Ovary (tissue), 9 donors: ENCODE measurements around the gene PXN. TPM values are rescaled to one million over a fixed set of nuclear protein-coding genes. Genes with fewer than 3 reads are reported as not detected.

ENCODE experiments used
- DNase-seq, 5 donors: peaks; one replicate each; pipeline ENCODE4 v3.0.0-alpha.2; 2019 to 2020
- H3K27ac ChIP-seq, 2 donors: fragments of 200-600 bp; one replicate each; pipeline versions ENCODE4 v1.5.1 to v1.8.0; 2019 to 2022
- H3K27me3 ChIP-seq: fragments of 200-600 bp; one replicate; pipeline ENCODE4 v1.8.0; 2022
- H3K36me3 ChIP-seq: fragments of 200-600 bp; sonication (generic); one replicate; pipeline ENCODE4 v1.5.1; 2019
- H3K4me1 ChIP-seq: one replicate; pipeline ENCODE4 v1.8.1; 2013; ENCODE audit warnings: mild to moderate bottlenecking, moderate library complexity; ENCODE audit not compliant: insufficient read depth
- H3K4me3 ChIP-seq: fragments of 200-600 bp; sonication (generic); one replicate; pipeline ENCODE4 v1.5.1; 2017
- H3K9me3 ChIP-seq, 2 donors: fragments of 200-600 bp in 1 of 2; sonication (generic) in 1 of 2; one replicate each; pipeline versions ENCODE4 v1.5.1 to v1.8.1; 2013 to 2019; ENCODE audit warnings: mild to moderate bottlenecking in 1 of 2, moderate library complexity in 1 of 2
- CTCF ChIP-seq, 3 donors: fragments of 450-650 bp in 2 of 3; fragments of 200-600 bp in 1 of 3; IDR thresholded peaks; one replicate each; pipeline versions ENCODE4 v1.5.1 to v1.8.0; 2016 to 2022; ENCODE audit warnings: antibody characterized with exemption in 3 of 3, mild to moderate bottlenecking in 1 of 3
- EP300 ChIP-seq: sonication (generic); formaldehyde crosslinking; IDR thresholded peaks from one replicate; pipeline ENCODE4 v1.6.1; 2017; ENCODE audit warnings: antibody characterized with exemption
- POLR2A ChIP-seq: fragments of 450-650 bp; IDR thresholded peaks from one replicate; pipeline ENCODE4 v1.6.1; 2017; ENCODE audit warnings: antibody characterized with exemption, mild to moderate bottlenecking, moderate library complexity
- WGBS, 3 donors: extraction: QIAGEN DNeasy Blood & Tissue Kit in 1 of 3; methylation state at CpG; one replicate each; pipeline versions ENCODE4 v1.1.5 to v1.1.7; 2013 to 2017; 5-methylcytosine and 5-hydroxymethylcytosine counted together
- intact Hi-C, 4 donors: fragments of 100-400 bp; cut with DNase I; formaldehyde crosslinking; loops; one replicate each; pipeline versions ENCODE4 v1.11.0 to v1.15.1; 2022 to 2023
- polyA plus RNA-seq, 2 donors: library from polyadenylated mRNA; stranded (reverse); fragments of 200-250 nt in 1 of 2; fragments of 350-450 nt in 1 of 2; fragmentation: Illumina TruSeq in 1 of 2; extraction: RNeasy Lipid Tissue Mini Kit (QIAGEN cat#74804) in 1 of 2; gene quantifications; one replicate each; pipeline ENCODE4 v1.2.3, GENCODE V29; 2013 to 2014
- total RNA-seq, 7 donors: library from RNA; depleted of rRNA in 2 of 7; stranded (reverse); fragments of >200 nt in 2 of 7; fragmentation: NEBNext Ultra II Directional in 3 of 7; extraction: Animal tissue kit (Norgen Biotek cat#: 25700) in 3 of 7; gene quantifications; one replicate each; pipeline versions ENCODE4 v1.1.0 to v1.2.4, GENCODE V29; 2016 to 2023
- donor health status: DM: no; HTN: no; CAD: no; lungs with moderate emphysema.
- donor health status: DM: no; HTN: no; CAD: no.
- donor health status: Bipolar disorder and iron deficiency.
- donor health status: DM: yes; HTN: yes; CAD: no.
- donor health status: DM: no; HTN: no; CAD: no.
- donor health status: DM: yes; HTN: yes; CAD: no.

Gene PXN
- total and polyA plus RNA-seq, 9 donors, result 25.0 to 78.0 (median 44.7) TPM

GRCh38 chr12:120242275-120242799 lies 23.2 kb downstream of the PXN start:
- Histone ChIP-seq H3K9me3 (no peaks in the 10 kb centered on the region), H3K4me1 (peaks cover 7% of the 10 kb centered on the region), H3K27me3 (no peaks in the 10 kb centered on the region), H3K36me3 (no peaks in the 10 kb centered on the region), H3K27ac (no peak overlapping the region), H3K4me3 (no peak overlapping the region)
- intact Hi-C loops, result no loop called here
- 78 to 85% (median 82%) methylated on average over 9 of the region's 9 CpGs for WGBS, 3 donors
- TF ChIP-seq CTCF (IDR thresholded peaks at IDR 0.05), result no peak
- TF ChIP-seq EP300, result no peak
- no peak for TF ChIP-seq POLR2A
- no peak for DNase-seq

GRCh38 chr12:120241561-120242274 lies 23.8 kb downstream of the PXN start:
- Histone ChIP-seq H3K4me3 (no peak overlapping the region), H3K27me3 (no peaks in the 10 kb centered on the region), H3K9me3 (no peaks in the 10 kb centered on the region), H3K27ac (no peak overlapping the region), H3K4me1 (peaks cover 7% of the 10 kb centered on the region), H3K36me3 (no peaks in the 10 kb centered on the region)
- intact Hi-C loops, result no loop called here
- TF ChIP-seq CTCF (IDR thresholded peaks at IDR 0.05) (no peak), EP300 (no peak), POLR2A (no peak)
- DNase-seq, result peak in 1 of 5 donors; percentile 60
- 54 to 55% (median 55%) methylated on average over 9 of the region's 9 CpGs for WGBS, 3 donors

GRCh38 chr12:120240495-120240833 lies 25.1 kb downstream of the PXN start:
- intact Hi-C loops, result no loop called here
- H3K27ac ChIP-seq, result no peak overlapping the region
- H3K36me3 ChIP-seq, result no peaks in the 10 kb centered on the region
- TF ChIP-seq CTCF (IDR thresholded peaks at IDR 0.05), result no peak
- no peak for TF ChIP-seq EP300
- TF ChIP-seq POLR2A, result no peak
- H3K27me3 ChIP-seq, result no peaks in the 10 kb centered on the region
- no peak overlapping the region for H3K4me3 ChIP-seq
- 67 to 80% (median 73%) methylated on average over 5 of the region's 5 CpGs for WGBS, 3 donors
- peaks cover 7% of the 10 kb centered on the region for H3K4me1 ChIP-seq
- no peaks in the 10 kb centered on the region for H3K9me3 ChIP-seq
- DNase-seq, result no peak

GRCh38 chr12:120239776-120240494 lies 25.6 kb downstream of the PXN start:
- intact Hi-C loops, result no loop called here
- no peaks in the 10 kb centered on the region for H3K27me3 ChIP-seq
- no peak overlapping the region for H3K27ac ChIP-seq
- no peak for TF ChIP-seq CTCF (IDR thresholded peaks at IDR 0.05)
- TF ChIP-seq EP300, result no peak
- TF ChIP-seq POLR2A, result no peak
- WGBS, 3 donors, result 88 to 98% (median 98%) methylated on average over 2 of the region's 2 CpGs
- H3K9me3 ChIP-seq, result no peaks in the 10 kb centered on the region
- DNase-seq, result no peak
- H3K4me3 ChIP-seq, result no peak overlapping the region
- no peaks in the 10 kb centered on the region for H3K36me3 ChIP-seq
- peaks cover 5% of the 10 kb centered on the region for H3K4me1 ChIP-seq
